BJ (cell line): ENCODE data around the gene ZMYND8. TPM values are rescaled to one million over a fixed set of nuclear protein-coding genes. Genes with fewer than 3 reads are reported as not detected.
"Not testable (repeated sequence)": the region's sequence is repeated elsewhere in the genome, so short reads cannot be mapped to it uniquely, and the experiment has no call there.

Source experiments
- CTCF ChIA-PET: fragments of 350-600 bp; formaldehyde crosslinking; extraction: SDS; loops from one replicate; lab custom pipeline; 2021; ENCODE audit warnings: antibody characterized with exemption, inconsistent platforms; lab: Yijun Ruan, JAX
- POLR2A ChIA-PET: fragments of 300-600 bp; sonication (Branson Sonifier 250); formaldehyde crosslinking; extraction: SDS; loops from one replicate; lab custom pipeline; 2021; ENCODE audit warnings: antibody characterized with exemption; lab: Charles Lee
- DNase-seq: peaks from one replicate; pipeline ENCODE4 v3.0.0-alpha.2; 2011; ENCODE audit warnings: low read depth
- H3K27me3 ChIP-seq: 2 replicates; pipeline ENCODE4 v1.6.0; 2011; ENCODE audit warnings: low read length; ENCODE audit not compliant: control insufficient read depth, insufficient read depth
- H3K36me3 ChIP-seq: 2 replicates; pipeline ENCODE4 v1.5.1; 2011; ENCODE audit warnings: low read length; ENCODE audit not compliant: control insufficient read depth, insufficient read depth
- H3K4me3 ChIP-seq: 2 replicates; pipeline ENCODE4 v1.5.1; 2011; ENCODE audit warnings: low read depth, mild to moderate bottlenecking, control low read depth, low read length
- CTCF ChIP-seq: IDR thresholded peaks from 2 replicates; pipeline ENCODE4 v1.5.1; 2011; ENCODE audit warnings: low read depth, mild to moderate bottlenecking, control low read depth, inconsistent platforms, low read length, moderate library complexity; ENCODE audit not compliant: insufficient read depth
- polyA plus RNA-seq: library from polyadenylated mRNA; depleted of rRNA; stranded (reverse); fragments of >200 nt; gene quantifications from 2 replicates; pipeline ENCODE4 v1.2.3, GENCODE V29; 2011

Gene ZMYND8
- polyA plus RNA-seq, 1 experiment: 12.7 TPM

- H3K36me3 ChIP-seq: no peaks in the 10 kb centered on the region
- DNase-seq: no peak
- H3K4me3 ChIP-seq: no peak overlapping the region
- ChIA-PET POLR2A (no interaction called here), CTCF (interaction anchor here (0.9 to 2.7 kb wide), 3 partner anchors 15 to 203 kb away, joined by 3 to 9 read pairs (median 4); no protein-coding TSS in a partner anchor)
- no peaks in the 10 kb centered on the region for H3K27me3 ChIP-seq
- TF ChIP-seq CTCF: no peak
Observed at GRCh38 chr20:47181056-47181862, 175.2 kb downstream of the ZMYND8 start.

DNA sequence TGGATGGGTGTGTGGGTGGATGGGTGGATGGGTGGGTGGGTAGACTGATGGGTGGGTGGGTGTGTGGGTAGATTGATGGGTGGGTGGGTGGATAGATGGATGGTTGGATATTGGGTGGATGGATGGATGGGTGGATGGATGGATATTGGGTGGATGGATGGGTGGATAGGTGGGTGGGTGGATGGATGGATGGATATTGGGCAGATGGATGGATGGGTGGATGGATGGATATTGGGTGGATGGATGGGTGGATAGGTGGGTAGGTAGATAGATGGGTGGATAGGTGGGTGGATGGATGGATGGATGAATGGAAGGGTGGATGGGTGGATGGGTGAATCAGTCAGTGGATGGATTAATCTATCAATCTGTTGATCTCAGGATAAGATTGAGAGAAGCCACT is 177.2 kb downstream of the ZMYND8 start:
- Histone ChIP-seq H3K36me3 (no peaks in the 10 kb centered on the region), H3K4me3 (no peak overlapping the region), H3K27me3 (no peaks in the 10 kb centered on the region)
- CTCF ChIA-PET: interaction anchor here (2.7 kb wide), 1 partner anchor 205 kb away, joined by 9 read pairs; no protein-coding TSS in a partner anchor
- no peak for TF ChIP-seq CTCF
- POLR2A ChIA-PET: no interaction called here
- no peak for DNase-seq

DNA sequence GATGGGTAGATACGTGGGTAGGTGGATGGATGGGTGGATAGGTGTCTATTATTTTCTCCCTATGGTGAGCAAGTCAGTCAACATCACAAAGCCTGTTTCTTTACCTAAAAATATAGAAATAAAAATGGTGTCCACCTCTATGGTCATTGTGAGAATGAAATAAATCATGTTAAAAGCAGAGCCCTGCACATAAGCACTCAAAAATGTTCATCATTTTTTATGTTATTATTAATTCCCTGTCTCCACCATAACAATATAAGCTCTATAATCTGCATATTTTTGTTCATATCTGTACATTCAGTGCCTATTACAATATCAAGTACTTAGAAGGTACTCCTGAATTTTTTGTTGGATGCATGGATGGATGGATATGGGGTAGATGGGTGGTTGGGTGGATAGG is 177.6 kb downstream of the ZMYND8 start:
- DNase-seq: no peak
- ChIA-PET CTCF (interaction anchor here (2.7 kb wide), 1 partner anchor 205 kb away, joined by 9 read pairs; no protein-coding TSS in a partner anchor), POLR2A (no interaction called here)
- no peak overlapping the region for H3K4me3 ChIP-seq
- H3K36me3 ChIP-seq: no peaks in the 10 kb centered on the region
- no peak for TF ChIP-seq CTCF
- H3K27me3 ChIP-seq: no peaks in the 10 kb centered on the region

DNA sequence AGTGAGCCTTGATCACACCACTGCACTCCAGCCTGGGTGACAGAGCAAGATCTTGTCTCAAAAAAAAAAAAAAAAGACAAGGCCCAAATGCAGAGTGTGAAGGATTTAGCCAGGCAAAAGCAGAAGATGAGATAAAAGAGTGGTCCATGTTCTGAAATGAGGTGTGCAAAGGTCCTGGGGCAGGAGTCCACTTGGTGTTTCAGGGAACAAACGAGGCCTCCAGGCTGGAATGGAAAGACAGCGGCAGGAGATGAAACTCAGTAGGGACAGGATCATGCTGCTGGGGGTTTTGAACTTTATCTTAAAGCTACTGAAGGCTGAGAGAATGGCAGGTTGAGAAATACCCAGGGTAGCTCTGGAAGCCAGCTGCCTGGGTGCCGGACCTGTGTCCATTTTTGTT is 178.2 kb downstream of the ZMYND8 start:
- Histone ChIP-seq H3K27me3 (no peaks in the 10 kb centered on the region), H3K36me3 (no peaks in the 10 kb centered on the region), H3K4me3 (no peak overlapping the region)
- ChIA-PET POLR2A (no interaction called here), CTCF (interaction anchor here (0.6 kb wide), 1 partner anchor 258 kb away, joined by 3 read pairs; no protein-coding TSS in a partner anchor)
- DNase-seq: no peak
- TF ChIP-seq CTCF: no peak

DNA sequence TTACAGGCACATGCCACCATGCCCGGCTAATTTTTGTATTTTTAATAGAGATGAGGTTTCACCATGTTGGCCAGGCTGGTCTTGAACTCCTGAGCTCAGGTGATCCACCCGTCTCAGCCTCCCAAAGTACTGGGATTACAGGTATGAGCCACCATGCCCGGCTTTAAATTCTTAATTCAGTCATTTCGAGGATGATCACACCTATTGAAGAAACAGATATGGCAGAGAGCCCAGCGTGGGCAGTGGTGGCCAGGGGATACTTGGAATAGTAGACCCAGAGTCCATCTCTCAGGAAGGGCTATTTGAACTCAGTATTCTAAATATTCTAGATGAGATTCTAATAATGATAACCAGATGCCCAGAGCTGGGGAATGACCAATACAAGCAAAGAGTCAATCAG is 180.3 kb downstream of the ZMYND8 start:
- CTCF ChIA-PET: interaction anchor here (1.0 kb wide), 1 partner anchor 25 kb away, joined by 3 read pairs; no protein-coding TSS in a partner anchor
- H3K27me3 ChIP-seq, DNase-seq, POLR2A ChIA-PET, H3K36me3 ChIP-seq, H3K4me3 ChIP-seq: not testable (repeated sequence)
